HepG2 (cell line): ENCODE data around the gene MRPS2. TPM values are rescaled to one million over a fixed set of nuclear protein-coding genes. Genes with fewer than 3 reads are reported as not detected.
A peak's percentile ranks its signal among the peaks of the same experiment; 100 is the strongest.

ENCODE experiments used
- CENPT ChIP-seq: sonication (generic); formaldehyde crosslinking; IDR thresholded peaks from 2 replicates; pipeline ENCODE4 v1.8.0; 2022; ENCODE audit warnings: low read depth, mild to moderate bottlenecking, moderate library complexity, missing genetic modification reagents
- MTA1 ChIP-seq: sonication (generic); formaldehyde crosslinking; IDR thresholded peaks from 2 replicates; pipeline ENCODE4 v1.4.0; 2020; ENCODE audit warnings: missing genetic modification reagents, mild to moderate bottlenecking, borderline replicate concordance
- NFKB2 ChIP-seq: sonication (generic); formaldehyde crosslinking; IDR thresholded peaks from 2 replicates; pipeline ENCODE4 v1.4.0; 2020; ENCODE audit warnings: missing genetic modification reagents, borderline replicate concordance
- ZNF589 ChIP-seq: sonication (generic); formaldehyde crosslinking; conservative IDR thresholded peaks from 2 replicates; pipeline ENCODE4 v1.8.0; 2022; ENCODE audit warnings: mild to moderate bottlenecking, moderate library complexity, missing genetic modification reagents
- ZNF7 ChIP-seq: IDR thresholded peaks from 2 replicates; pipeline ENCODE4 v1.6.1; 2016; ENCODE audit warnings: missing biosample characterization, missing genetic modification reagents
- ZZZ3 ChIP-seq: sonication (generic); formaldehyde crosslinking; IDR thresholded peaks from 2 replicates; pipeline ENCODE4 v1.4.0; 2020; ENCODE audit warnings: missing genetic modification reagents, mild to moderate bottlenecking, borderline replicate concordance
- polyA plus RNA-seq, 8 experiments: library from polyadenylated mRNA; depleted of rRNA in 3 of 8; stranded (reverse) in 7 of 8; unstranded in 1 of 8; fragments of >200 nt; fragmentation: Illumina TruSeq in 4 of 8; extraction: Trizol in 4 of 8; gene quantifications; 2 replicates each; pipeline versions ENCODE4 v1.2.1 to v1.2.3, GENCODE V29; 2011 to 2016; ENCODE audit warnings: low read depth in 4 of 8, missing spikeins in 1 of 8, mixed read lengths in 1 of 8; ENCODE audit not compliant: insufficient read depth in 1 of 8
- total RNA-seq, 5 experiments: library from RNA; depleted of rRNA; stranded (reverse); fragments of >200 nt; fragmentation: Illumina TruSeq; extraction: Trizol; gene quantifications; 2 replicates each; pipeline ENCODE4 v1.2.3, GENCODE V29; 2016; ENCODE audit warnings: low read depth in 1 of 5
- TF ChIP-seq, protein P1 (sequence below): sonication (generic); formaldehyde crosslinking; IDR thresholded peaks from 2 replicates; pipeline ENCODE4 v1.5.1; 2020; ENCODE audit warnings: mild to moderate bottlenecking, missing genetic modification reagents, moderate library complexity
- TF ChIP-seq, protein P2 (sequence below): sonication (generic); formaldehyde crosslinking; IDR thresholded peaks from 2 replicates; pipeline ENCODE4 v1.9.0; 2022; ENCODE audit warnings: missing genetic modification reagents, mild to moderate bottlenecking, borderline replicate concordance
- TF ChIP-seq, protein P3 (sequence below): sonication (generic); formaldehyde crosslinking; IDR thresholded peaks from 2 replicates; pipeline ENCODE4 v1.5.0; 2020; ENCODE audit warnings: mild to moderate bottlenecking, missing genetic modification reagents
- TF ChIP-seq, protein P4 (sequence below): sonication (generic); formaldehyde crosslinking; IDR thresholded peaks from 2 replicates; pipeline ENCODE4 v1.8.0; 2022; ENCODE audit warnings: mild to moderate bottlenecking, missing genetic modification reagents, moderate library complexity
- TF ChIP-seq, protein P5 (sequence below): sonication (generic); formaldehyde crosslinking; IDR thresholded peaks from 2 replicates; pipeline ENCODE4 v1.5.0; 2020; ENCODE audit warnings: mild to moderate bottlenecking, missing genetic modification reagents
- TF ChIP-seq, protein P6 (sequence below): sonication (generic); formaldehyde crosslinking; IDR thresholded peaks from 2 replicates; pipeline ENCODE4 v1.5.0; 2020; ENCODE audit warnings: mild to moderate bottlenecking, missing genetic modification reagents, borderline replicate concordance

The MRPS2 gene
- total and polyA plus RNA-seq, 2 of the 13 experiments (the other 11 are each of a cell fraction or from before 2014, with no cell fraction given) = 44.4 to 86.7 TPM

DNA sequence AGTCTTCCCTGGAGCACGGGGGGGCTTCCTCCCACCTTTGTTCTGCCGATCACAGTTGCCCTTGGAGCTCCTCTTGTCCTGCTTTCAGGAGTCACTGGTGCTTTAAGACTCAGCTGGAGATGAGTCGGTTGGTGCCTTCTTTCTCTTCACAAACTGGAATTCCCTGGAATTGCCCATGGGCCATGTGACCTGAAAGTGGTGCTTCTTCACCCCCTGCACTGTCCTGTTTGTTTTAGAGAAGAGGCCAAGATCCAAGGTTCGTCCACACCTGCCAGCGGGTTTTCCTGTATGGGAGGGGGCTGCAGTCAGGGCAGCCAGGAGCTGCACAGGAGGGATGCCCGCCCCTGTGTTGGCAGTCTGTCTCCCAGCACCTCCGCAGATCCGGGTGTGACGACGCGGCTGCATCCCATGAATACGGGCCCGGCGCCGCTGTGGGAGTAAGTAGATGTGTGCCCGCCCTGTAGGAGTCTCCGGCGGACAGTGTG, 9.5 kb upstream of the MRPS2 start (continued):
- TF ChIP-seq, protein P1, sequence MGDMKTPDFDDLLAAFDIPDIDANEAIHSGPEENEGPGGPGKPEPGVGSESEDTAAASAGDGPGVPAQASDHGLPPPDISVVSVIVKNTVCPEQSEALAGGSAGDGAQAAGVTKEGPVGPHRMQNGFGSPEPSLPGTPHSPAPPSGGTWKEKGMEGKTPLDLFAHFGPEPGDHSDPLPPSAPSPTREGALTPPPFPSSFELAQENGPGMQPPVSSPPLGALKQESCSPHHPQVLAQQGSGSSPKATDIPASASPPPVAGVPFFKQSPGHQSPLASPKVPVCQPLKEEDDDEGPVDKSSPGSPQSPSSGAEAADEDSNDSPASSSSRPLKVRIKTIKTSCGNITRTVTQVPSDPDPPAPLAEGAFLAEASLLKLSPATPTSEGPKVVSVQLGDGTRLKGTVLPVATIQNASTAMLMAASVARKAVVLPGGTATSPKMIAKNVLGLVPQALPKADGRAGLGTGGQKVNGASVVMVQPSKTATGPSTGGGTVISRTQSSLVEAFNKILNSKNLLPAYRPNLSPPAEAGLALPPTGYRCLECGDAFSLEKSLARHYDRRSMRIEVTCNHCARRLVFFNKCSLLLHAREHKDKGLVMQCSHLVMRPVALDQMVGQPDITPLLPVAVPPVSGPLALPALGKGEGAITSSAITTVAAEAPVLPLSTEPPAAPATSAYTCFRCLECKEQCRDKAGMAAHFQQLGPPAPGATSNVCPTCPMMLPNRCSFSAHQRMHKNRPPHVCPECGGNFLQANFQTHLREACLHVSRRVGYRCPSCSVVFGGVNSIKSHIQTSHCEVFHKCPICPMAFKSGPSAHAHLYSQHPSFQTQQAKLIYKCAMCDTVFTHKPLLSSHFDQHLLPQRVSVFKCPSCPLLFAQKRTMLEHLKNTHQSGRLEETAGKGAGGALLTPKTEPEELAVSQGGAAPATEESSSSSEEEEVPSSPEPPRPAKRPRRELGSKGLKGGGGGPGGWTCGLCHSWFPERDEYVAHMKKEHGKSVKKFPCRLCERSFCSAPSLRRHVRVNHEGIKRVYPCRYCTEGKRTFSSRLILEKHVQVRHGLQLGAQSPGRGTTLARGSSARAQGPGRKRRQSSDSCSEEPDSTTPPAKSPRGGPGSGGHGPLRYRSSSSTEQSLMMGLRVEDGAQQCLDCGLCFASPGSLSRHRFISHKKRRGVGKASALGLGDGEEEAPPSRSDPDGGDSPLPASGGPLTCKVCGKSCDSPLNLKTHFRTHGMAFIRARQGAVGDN (CRISPR knock-in tag) = peak; percentile 86
- TF ChIP-seq MTA1 (CRISPR knock-in tag) = peak; percentile 91
- TF ChIP-seq ZNF7 (CRISPR knock-in tag) = no peak
- TF ChIP-seq, protein P2, sequence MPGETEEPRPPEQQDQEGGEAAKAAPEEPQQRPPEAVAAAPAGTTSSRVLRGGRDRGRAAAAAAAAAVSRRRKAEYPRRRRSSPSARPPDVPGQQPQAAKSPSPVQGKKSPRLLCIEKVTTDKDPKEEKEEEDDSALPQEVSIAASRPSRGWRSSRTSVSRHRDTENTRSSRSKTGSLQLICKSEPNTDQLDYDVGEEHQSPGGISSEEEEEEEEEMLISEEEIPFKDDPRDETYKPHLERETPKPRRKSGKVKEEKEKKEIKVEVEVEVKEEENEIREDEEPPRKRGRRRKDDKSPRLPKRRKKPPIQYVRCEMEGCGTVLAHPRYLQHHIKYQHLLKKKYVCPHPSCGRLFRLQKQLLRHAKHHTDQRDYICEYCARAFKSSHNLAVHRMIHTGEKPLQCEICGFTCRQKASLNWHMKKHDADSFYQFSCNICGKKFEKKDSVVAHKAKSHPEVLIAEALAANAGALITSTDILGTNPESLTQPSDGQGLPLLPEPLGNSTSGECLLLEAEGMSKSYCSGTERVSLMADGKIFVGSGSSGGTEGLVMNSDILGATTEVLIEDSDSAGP (CRISPR knock-in tag) = peak; percentile 93
- TF ChIP-seq, protein P3, sequence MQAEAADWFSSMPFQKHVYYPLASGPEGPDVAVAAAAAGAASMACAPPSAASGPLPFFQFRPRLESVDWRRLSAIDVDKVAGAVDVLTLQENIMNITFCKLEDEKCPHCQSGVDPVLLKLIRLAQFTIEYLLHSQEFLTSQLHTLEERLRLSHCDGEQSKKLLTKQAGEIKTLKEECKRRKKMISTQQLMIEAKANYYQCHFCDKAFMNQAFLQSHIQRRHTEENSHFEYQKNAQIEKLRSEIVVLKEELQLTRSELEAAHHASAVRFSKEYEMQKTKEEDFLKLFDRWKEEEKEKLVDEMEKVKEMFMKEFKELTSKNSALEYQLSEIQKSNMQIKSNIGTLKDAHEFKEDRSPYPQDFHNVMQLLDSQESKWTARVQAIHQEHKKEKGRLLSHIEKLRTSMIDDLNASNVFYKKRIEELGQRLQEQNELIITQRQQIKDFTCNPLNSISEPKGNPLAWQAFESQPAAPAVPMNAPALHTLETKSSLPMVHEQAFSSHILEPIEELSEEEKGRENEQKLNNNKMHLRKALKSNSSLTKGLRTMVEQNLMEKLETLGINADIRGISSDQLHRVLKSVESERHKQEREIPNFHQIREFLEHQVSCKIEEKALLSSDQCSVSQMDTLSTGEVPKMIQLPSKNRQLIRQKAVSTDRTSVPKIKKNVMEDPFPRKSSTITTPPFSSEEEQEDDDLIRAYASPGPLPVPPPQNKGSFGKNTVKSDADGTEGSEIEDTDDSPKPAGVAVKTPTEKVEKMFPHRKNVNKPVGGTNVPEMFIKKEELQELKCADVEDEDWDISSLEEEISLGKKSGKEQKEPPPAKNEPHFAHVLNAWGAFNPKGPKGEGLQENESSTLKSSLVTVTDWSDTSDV (CRISPR knock-in tag) = no peak
- no peak for TF ChIP-seq ZNF589 (CRISPR knock-in tag)
- TF ChIP-seq NFKB2 (CRISPR knock-in tag) = no peak; the same call in 1 of the 2 replicates
- TF ChIP-seq, protein P4, sequence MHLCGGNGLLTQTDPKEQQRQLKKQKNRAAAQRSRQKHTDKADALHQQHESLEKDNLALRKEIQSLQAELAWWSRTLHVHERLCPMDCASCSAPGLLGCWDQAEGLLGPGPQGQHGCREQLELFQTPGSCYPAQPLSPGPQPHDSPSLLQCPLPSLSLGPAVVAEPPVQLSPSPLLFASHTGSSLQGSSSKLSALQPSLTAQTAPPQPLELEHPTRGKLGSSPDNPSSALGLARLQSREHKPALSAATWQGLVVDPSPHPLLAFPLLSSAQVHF (CRISPR knock-in tag) = no peak
- 0 out of 2 replicates have a peak, but pooled peaks have one; percentile 25 for TF ChIP-seq ZZZ3
- TF ChIP-seq, protein P5, sequence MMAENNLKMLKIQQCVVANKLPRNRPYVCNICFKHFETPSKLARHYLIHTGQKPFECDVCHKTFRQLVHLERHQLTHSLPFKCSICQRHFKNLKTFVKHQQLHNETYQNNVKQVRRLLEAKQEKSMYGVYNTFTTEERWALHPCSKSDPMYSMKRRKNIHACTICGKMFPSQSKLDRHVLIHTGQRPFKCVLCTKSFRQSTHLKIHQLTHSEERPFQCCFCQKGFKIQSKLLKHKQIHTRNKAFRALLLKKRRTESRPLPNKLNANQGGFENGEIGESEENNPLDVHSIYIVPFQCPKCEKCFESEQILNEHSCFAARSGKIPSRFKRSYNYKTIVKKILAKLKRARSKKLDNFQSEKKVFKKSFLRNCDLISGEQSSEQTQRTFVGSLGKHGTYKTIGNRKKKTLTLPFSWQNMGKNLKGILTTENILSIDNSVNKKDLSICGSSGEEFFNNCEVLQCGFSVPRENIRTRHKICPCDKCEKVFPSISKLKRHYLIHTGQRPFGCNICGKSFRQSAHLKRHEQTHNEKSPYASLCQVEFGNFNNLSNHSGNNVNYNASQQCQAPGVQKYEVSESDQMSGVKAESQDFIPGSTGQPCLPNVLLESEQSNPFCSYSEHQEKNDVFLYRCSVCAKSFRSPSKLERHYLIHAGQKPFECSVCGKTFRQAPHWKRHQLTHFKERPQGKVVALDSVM (CRISPR knock-in tag) = no peak
- TF ChIP-seq, protein P6, sequence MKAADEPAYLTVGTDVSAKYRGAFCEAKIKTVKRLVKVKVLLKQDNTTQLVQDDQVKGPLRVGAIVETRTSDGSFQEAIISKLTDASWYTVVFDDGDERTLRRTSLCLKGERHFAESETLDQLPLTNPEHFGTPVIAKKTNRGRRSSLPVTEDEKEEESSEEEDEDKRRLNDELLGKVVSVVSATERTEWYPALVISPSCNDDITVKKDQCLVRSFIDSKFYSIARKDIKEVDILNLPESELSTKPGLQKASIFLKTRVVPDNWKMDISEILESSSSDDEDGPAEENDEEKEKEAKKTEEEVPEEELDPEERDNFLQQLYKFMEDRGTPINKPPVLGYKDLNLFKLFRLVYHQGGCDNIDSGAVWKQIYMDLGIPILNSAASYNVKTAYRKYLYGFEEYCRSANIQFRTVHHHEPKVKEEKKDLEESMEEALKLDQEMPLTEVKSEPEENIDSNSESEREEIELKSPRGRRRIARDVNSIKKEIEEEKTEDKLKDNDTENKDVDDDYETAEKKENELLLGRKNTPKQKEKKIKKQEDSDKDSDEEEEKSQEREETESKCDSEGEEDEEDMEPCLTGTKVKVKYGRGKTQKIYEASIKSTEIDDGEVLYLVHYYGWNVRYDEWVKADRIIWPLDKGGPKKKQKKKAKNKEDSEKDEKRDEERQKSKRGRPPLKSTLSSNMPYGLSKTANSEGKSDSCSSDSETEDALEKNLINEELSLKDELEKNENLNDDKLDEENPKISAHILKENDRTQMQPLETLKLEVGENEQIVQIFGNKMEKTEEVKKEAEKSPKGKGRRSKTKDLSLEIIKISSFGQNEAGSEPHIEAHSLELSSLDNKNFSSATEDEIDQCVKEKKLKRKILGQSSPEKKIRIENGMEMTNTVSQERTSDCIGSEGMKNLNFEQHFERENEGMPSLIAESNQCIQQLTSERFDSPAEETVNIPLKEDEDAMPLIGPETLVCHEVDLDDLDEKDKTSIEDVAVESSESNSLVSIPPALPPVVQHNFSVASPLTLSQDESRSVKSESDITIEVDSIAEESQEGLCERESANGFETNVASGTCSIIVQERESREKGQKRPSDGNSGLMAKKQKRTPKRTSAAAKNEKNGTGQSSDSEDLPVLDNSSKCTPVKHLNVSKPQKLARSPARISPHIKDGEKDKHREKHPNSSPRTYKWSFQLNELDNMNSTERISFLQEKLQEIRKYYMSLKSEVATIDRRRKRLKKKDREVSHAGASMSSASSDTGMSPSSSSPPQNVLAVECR = peak; percentile 44; the same call in 1 of the 2 replicates
- TF ChIP-seq CENPT (CRISPR knock-in tag) = no peak
